Neural cell (in vitro differentiated cells): ENCODE measurements around the gene CMBL. TPM values are rescaled to one million over a fixed set of nuclear protein-coding genes. Genes with fewer than 3 reads are reported as not detected.

ENCODE experiments used
- H2AFZ ChIP-seq: fragments of 200-600, 300-800 bp; sonication (generic), shearing (Covaris generic); 2 replicates; pipeline ENCODE4 v1.6.0; 2014; ENCODE audit warnings: low read depth, mild to moderate bottlenecking, antibody characterized with exemption, low read length, moderate library complexity
- H3F3A ChIP-seq: fragments of 200-600 bp; shearing (Covaris generic); 2 replicates; pipeline ENCODE4 v1.6.1; 2016; ENCODE audit warnings: mild to moderate bottlenecking, moderate library complexity, mixed read lengths, antibody characterized with exemption, low read length; ENCODE audit not compliant: insufficient read depth, poor library complexity, severe bottlenecking
- H3K27ac ChIP-seq: fragments of 200-600, 300-800 bp; sonication (generic), shearing (Covaris generic); 2 replicates; pipeline ENCODE4 v1.5.1; 2014; ENCODE audit warnings: mild to moderate bottlenecking, low read length, moderate library complexity
- H3K27me3 ChIP-seq: fragments of 300-800, 200-600 bp; sonication (generic), shearing (Covaris generic); 2 replicates; pipeline ENCODE4 v1.6.0; 2014; ENCODE audit warnings: mild to moderate bottlenecking, low read depth, low read length, moderate library complexity; ENCODE audit not compliant: insufficient read depth
- H3K36me3 ChIP-seq: fragments of 300-800, 200-600 bp; sonication (generic), shearing (Covaris generic); 2 replicates; pipeline ENCODE4 v1.5.1; 2014; ENCODE audit warnings: mild to moderate bottlenecking, antibody characterized with exemption, low read length, moderate library complexity; ENCODE audit not compliant: insufficient read depth
- H3K4me2 ChIP-seq: fragments of 300-800, 200-600 bp; sonication (generic), shearing (Covaris generic); 2 replicates; pipeline ENCODE4 v1.6.0; 2014; ENCODE audit warnings: mild to moderate bottlenecking, low read length
- H3K4me3 ChIP-seq: fragments of 300-800, 200-600 bp; sonication (generic), shearing (Covaris generic); 2 replicates; pipeline ENCODE4 v1.5.1; 2014; ENCODE audit warnings: mild to moderate bottlenecking, low read length, moderate library complexity
- H3K79me2 ChIP-seq: fragments of 200-600 bp; shearing (Covaris generic); replicated peaks from 2 replicates; pipeline ENCODE4 v1.6.0; 2014; ENCODE audit warnings: mild to moderate bottlenecking, low read length, moderate library complexity; ENCODE audit not compliant: insufficient read depth
- H3K9ac ChIP-seq: fragments of 300-800, 200-600 bp; sonication (generic), shearing (Covaris generic); 2 replicates; pipeline ENCODE4 v1.6.1; 2016; ENCODE audit warnings: mild to moderate bottlenecking, low read length, mixed read lengths
- H3K9me2 ChIP-seq: fragments of 200-600 bp; shearing (Covaris generic); 2 replicates; pipeline ENCODE4 v1.6.1; 2016; ENCODE audit warnings: mild to moderate bottlenecking, low read length, mixed read lengths; ENCODE audit not compliant: insufficient read depth
- H3K9me3 ChIP-seq: fragments of 200-600, 300-800 bp; sonication (generic), shearing (Covaris generic); 2 replicates; pipeline ENCODE4 v1.6.1; 2016; ENCODE audit warnings: mild to moderate bottlenecking, mixed run types, low read length, moderate library complexity, mixed read lengths
- H4K20me1 ChIP-seq: fragments of 200-600 bp; shearing (Covaris generic); 2 replicates; pipeline ENCODE4 v1.6.1; 2016; ENCODE audit warnings: mild to moderate bottlenecking, mixed run types; ENCODE audit not compliant: insufficient read depth
- EP300 ChIP-seq: fragments of 450-650 bp; conservative IDR thresholded peaks from 2 replicates; pipeline ENCODE4 v1.6.1; 2014; ENCODE audit warnings: antibody characterized with exemption, mild to moderate bottlenecking, moderate library complexity; ENCODE audit not compliant: poor library complexity, severe bottlenecking
- EZH2 ChIP-seq: fragments of 200-600, 300-800 bp; shearing (Covaris generic), sonication (generic); IDR thresholded peaks from 2 replicates; pipeline ENCODE4 v1.6.1; 2014; ENCODE audit warnings: antibody characterized with exemption, low read length, borderline replicate concordance, mild to moderate bottlenecking; ENCODE audit not compliant: insufficient read depth, poor library complexity, severe bottlenecking
- MXI1 ChIP-seq: fragments of 450-650 bp; conservative IDR thresholded peaks from 2 replicates; pipeline ENCODE4 v1.6.1; 2014; ENCODE audit warnings: antibody characterized with exemption, mild to moderate bottlenecking; ENCODE audit not compliant: poor library complexity, severe bottlenecking
- POLR2AphosphoS5 ChIP-seq: IDR thresholded peaks from 2 replicates; pipeline ENCODE4 v1.6.1; 2012
- RAD21 ChIP-seq: fragments of 450-650 bp; conservative IDR thresholded peaks from 2 replicates; pipeline ENCODE4 v1.6.1; 2014; ENCODE audit warnings: antibody characterized with exemption, mild to moderate bottlenecking, moderate library complexity
- SMC3 ChIP-seq: fragments of 450-650 bp; conservative IDR thresholded peaks from 2 replicates; pipeline ENCODE4 v1.6.1; 2014; ENCODE audit warnings: antibody characterized with exemption, mild to moderate bottlenecking, moderate library complexity; ENCODE audit not compliant: poor library complexity
- TAF1 ChIP-seq: IDR thresholded peaks from 2 replicates; pipeline ENCODE4 v1.6.1; 2012; ENCODE audit warnings: low read depth
- polyA plus RNA-seq: library from polyadenylated mRNA; depleted of rRNA; stranded (reverse); fragments of >200 nt; gene quantifications from 2 replicates; pipeline ENCODE4 v1.2.3, GENCODE V29; 2014
- TF ChIP-seq, protein P1 (sequence below): IDR thresholded peaks from 2 replicates; pipeline ENCODE4 v1.6.1; 2012; ENCODE audit warnings: borderline replicate concordance
- TF ChIP-seq, protein P2 (sequence below): fragments of 450-650 bp; IDR thresholded peaks from 2 replicates; pipeline ENCODE4 v1.5.1; 2014; ENCODE audit warnings: antibody characterized with exemption, mild to moderate bottlenecking, moderate library complexity; ENCODE audit not compliant: poor library complexity, severe bottlenecking

CMBL gene
- polyA plus RNA-seq, 1 donor from 2014 or later, result 0.58 TPM

DNA sequence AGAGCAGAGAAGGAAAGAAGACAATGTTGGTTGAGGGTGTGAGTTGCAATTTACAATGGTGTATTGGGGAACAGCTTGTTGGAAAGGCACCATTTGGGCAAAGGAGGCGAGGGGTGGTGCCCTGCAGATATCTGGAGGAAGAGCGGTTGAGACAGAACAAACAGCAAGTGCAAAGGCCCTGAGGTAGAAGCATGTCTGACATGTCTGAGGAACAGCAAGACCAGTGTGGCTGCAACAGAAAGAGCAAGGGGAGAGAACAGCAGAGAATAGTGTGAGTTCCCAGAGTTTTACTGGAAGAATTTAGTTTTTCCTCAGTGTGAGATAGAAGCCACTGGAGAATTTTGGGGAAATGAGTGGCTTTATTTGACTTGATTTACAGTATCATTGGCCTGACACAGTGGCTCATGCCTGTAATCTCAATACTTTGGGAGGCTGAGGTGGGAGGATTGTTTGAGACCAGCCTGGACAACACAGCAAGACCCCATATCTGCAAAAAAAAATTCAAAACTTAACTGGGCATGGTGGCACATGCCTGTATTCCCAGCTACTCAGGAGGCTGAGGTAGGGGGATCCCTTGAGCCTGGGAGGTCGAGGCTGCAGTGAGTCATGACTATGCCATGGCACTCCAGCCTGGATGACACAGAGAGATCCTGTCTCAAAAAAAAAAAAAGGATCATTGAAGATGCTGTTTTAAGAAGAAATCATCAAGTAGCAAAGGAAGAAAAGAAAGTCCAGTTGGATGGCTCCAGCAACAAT, 13.6 kb downstream of the CMBL start:
- Histone ChIP-seq H3K36me3 (no peaks in the 10 kb centered on the region), H3K4me2 (no peak overlapping the region), H4K20me1 (no peaks in the 10 kb centered on the region), H3K27me3 (no peaks in the 10 kb centered on the region), H2AFZ (no peak overlapping the region), H3K9me2 (no peaks in the 10 kb centered on the region), H3K9me3 (no peaks in the 10 kb centered on the region), H3K27ac (no peak overlapping the region), H3K4me3 (no peak overlapping the region), H3F3A (no peaks in the 10 kb centered on the region), H3K79me2 (no peaks in the 10 kb centered on the region), H3K9ac (no peak overlapping the region)
- no peak for TF ChIP-seq POLR2AphosphoS5
- TF ChIP-seq EZH2, result no peak
- TF ChIP-seq, protein P1, sequence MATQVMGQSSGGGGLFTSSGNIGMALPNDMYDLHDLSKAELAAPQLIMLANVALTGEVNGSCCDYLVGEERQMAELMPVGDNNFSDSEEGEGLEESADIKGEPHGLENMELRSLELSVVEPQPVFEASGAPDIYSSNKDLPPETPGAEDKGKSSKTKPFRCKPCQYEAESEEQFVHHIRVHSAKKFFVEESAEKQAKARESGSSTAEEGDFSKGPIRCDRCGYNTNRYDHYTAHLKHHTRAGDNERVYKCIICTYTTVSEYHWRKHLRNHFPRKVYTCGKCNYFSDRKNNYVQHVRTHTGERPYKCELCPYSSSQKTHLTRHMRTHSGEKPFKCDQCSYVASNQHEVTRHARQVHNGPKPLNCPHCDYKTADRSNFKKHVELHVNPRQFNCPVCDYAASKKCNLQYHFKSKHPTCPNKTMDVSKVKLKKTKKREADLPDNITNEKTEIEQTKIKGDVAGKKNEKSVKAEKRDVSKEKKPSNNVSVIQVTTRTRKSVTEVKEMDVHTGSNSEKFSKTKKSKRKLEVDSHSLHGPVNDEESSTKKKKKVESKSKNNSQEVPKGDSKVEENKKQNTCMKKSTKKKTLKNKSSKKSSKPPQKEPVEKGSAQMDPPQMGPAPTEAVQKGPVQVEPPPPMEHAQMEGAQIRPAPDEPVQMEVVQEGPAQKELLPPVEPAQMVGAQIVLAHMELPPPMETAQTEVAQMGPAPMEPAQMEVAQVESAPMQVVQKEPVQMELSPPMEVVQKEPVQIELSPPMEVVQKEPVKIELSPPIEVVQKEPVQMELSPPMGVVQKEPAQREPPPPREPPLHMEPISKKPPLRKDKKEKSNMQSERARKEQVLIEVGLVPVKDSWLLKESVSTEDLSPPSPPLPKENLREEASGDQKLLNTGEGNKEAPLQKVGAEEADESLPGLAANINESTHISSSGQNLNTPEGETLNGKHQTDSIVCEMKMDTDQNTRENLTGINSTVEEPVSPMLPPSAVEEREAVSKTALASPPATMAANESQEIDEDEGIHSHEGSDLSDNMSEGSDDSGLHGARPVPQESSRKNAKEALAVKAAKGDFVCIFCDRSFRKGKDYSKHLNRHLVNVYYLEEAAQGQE, result no peak

DNA sequence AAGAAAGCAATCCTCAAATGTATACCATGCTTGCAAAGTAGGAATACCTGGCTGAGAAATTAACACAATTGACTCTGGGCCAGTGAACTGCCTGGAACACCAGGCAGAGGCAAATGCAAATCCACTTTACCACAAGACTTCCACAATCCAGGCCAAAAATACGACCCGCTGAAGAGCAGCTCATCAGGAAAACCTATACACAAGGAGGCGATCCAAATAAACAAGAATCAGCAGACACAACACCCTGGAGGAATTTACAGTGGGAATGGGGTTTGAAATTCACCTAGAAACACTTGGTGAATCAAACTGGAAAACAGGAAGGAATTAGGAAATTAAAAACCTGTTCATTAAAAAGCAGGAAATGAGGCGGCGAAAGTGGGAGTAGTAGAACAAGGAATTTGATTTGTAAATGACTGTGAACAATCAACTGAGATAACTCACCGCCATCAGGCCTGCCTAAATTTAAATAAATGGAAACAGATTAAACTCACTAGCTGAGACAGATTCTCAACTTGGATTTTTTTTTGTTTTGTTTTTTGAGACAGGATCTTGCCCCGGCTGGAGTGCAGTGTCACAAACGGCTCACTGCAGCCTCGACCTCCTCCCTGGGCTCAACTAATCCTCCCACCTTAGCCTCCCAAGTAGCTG, 15.9 kb downstream of the CMBL start:
- H3K9me3 ChIP-seq, result no peaks in the 10 kb centered on the region
- no peaks in the 10 kb centered on the region for H4K20me1 ChIP-seq
- H3K4me2 ChIP-seq, result no peak overlapping the region
- H3K36me3 ChIP-seq, result no peaks in the 10 kb centered on the region
- H3K9me2 ChIP-seq, result no peaks in the 10 kb centered on the region
- H3K27me3 ChIP-seq, result no peaks in the 10 kb centered on the region
- no peak overlapping the region for H3K4me3 ChIP-seq
- TF ChIP-seq POLR2AphosphoS5 (no peak), TAF1 (no peak), RAD21 (no peak), SMC3 (no peak), EZH2 (no peak), EP300 (no peak), MXI1 (no peak)
- TF ChIP-seq, protein P2, sequence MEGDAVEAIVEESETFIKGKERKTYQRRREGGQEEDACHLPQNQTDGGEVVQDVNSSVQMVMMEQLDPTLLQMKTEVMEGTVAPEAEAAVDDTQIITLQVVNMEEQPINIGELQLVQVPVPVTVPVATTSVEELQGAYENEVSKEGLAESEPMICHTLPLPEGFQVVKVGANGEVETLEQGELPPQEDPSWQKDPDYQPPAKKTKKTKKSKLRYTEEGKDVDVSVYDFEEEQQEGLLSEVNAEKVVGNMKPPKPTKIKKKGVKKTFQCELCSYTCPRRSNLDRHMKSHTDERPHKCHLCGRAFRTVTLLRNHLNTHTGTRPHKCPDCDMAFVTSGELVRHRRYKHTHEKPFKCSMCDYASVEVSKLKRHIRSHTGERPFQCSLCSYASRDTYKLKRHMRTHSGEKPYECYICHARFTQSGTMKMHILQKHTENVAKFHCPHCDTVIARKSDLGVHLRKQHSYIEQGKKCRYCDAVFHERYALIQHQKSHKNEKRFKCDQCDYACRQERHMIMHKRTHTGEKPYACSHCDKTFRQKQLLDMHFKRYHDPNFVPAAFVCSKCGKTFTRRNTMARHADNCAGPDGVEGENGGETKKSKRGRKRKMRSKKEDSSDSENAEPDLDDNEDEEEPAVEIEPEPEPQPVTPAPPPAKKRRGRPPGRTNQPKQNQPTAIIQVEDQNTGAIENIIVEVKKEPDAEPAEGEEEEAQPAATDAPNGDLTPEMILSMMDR, result no peak
- TF ChIP-seq, protein P1, result no peak
- H3F3A ChIP-seq, result no peaks in the 10 kb centered on the region
- H3K79me2 ChIP-seq, result no peaks in the 10 kb centered on the region
- H3K27ac ChIP-seq, result no peak overlapping the region
- H2AFZ ChIP-seq, result no peak overlapping the region
- no peak overlapping the region for H3K9ac ChIP-seq
